ENCODE results near the gene UROC1.

The UROC1 gene

DNA sequence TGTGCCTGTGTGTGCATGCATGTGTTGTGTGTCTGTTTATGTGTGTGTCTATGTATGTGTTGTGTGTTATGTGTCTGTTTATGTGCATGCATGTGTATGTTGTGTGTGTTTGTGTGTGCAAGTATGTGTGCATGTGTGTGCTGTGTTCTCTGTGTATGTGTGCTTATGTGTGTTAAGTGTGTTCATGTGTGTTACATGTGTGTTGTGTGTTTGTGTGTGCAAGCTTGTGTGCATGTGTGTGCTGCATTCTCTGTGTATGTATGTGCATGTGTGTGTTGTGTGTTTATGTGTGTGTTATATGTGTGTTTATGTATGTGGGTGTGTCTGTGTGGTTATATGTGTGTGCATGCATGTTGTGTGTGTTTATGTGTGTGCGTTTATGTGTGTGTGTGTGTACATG is 14.9 kb downstream of the UROC1 start:
- TF ChIP-seq TAF1 (IDR thresholded peaks at IDR 0.05; ENCODE audit: borderline replicate concordance, insufficient read depth, low read length) (no peak), FOXP2 (optimal IDR thresholded peaks at IDR 0.05; ENCODE audit: borderline replicate concordance, extremely low read depth, extremely low read length, insufficient read depth) (no peak), POLR2AphosphoS5 (IDR thresholded peaks at IDR 0.05; ENCODE audit: low read depth, low read length) (no peak), SIN3A (IDR thresholded peaks at IDR 0.05; ENCODE audit: borderline replicate concordance, insufficient read depth, low read length) (no peak)

GRCh38 chr3:126501736-126502135 is 15.8 kb downstream of the UROC1 start:
- no peak for TF ChIP-seq FOXP2 (optimal IDR thresholded peaks at IDR 0.05; ENCODE audit: borderline replicate concordance, extremely low read depth, extremely low read length, insufficient read depth)
- no peak for TF ChIP-seq TAF1 (IDR thresholded peaks at IDR 0.05; ENCODE audit: borderline replicate concordance, insufficient read depth, low read length)
- no peak for TF ChIP-seq POLR2AphosphoS5 (IDR thresholded peaks at IDR 0.05; ENCODE audit: low read depth, low read length)
- TF ChIP-seq SIN3A (IDR thresholded peaks at IDR 0.05; ENCODE audit: borderline replicate concordance, insufficient read depth, low read length): no peak
- TF ChIP-seq, protein P1, sequence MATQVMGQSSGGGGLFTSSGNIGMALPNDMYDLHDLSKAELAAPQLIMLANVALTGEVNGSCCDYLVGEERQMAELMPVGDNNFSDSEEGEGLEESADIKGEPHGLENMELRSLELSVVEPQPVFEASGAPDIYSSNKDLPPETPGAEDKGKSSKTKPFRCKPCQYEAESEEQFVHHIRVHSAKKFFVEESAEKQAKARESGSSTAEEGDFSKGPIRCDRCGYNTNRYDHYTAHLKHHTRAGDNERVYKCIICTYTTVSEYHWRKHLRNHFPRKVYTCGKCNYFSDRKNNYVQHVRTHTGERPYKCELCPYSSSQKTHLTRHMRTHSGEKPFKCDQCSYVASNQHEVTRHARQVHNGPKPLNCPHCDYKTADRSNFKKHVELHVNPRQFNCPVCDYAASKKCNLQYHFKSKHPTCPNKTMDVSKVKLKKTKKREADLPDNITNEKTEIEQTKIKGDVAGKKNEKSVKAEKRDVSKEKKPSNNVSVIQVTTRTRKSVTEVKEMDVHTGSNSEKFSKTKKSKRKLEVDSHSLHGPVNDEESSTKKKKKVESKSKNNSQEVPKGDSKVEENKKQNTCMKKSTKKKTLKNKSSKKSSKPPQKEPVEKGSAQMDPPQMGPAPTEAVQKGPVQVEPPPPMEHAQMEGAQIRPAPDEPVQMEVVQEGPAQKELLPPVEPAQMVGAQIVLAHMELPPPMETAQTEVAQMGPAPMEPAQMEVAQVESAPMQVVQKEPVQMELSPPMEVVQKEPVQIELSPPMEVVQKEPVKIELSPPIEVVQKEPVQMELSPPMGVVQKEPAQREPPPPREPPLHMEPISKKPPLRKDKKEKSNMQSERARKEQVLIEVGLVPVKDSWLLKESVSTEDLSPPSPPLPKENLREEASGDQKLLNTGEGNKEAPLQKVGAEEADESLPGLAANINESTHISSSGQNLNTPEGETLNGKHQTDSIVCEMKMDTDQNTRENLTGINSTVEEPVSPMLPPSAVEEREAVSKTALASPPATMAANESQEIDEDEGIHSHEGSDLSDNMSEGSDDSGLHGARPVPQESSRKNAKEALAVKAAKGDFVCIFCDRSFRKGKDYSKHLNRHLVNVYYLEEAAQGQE (IDR thresholded peaks at IDR 0.05; ENCODE audit: insufficient read depth in 1 of 2, low read depth in 2 of 2, low read length in 2 of 2): no peak

GRCh38 chr3:126501054-126501453 is 16.5 kb downstream of the UROC1 start:
- TF ChIP-seq POLR2AphosphoS5 (IDR thresholded peaks at IDR 0.05; ENCODE audit: low read depth, low read length) (no peak), TAF1 (IDR thresholded peaks at IDR 0.05; ENCODE audit: borderline replicate concordance, insufficient read depth, low read length) (no peak), SIN3A (IDR thresholded peaks at IDR 0.05; ENCODE audit: borderline replicate concordance, insufficient read depth, low read length) (no peak), FOXP2 (optimal IDR thresholded peaks at IDR 0.05; ENCODE audit: borderline replicate concordance, extremely low read depth, extremely low read length, insufficient read depth) (no peak)
- TF ChIP-seq, protein P1 (IDR thresholded peaks at IDR 0.05; ENCODE audit: insufficient read depth in 1 of 2, low read depth in 2 of 2, low read length in 2 of 2): no peak

DNA sequence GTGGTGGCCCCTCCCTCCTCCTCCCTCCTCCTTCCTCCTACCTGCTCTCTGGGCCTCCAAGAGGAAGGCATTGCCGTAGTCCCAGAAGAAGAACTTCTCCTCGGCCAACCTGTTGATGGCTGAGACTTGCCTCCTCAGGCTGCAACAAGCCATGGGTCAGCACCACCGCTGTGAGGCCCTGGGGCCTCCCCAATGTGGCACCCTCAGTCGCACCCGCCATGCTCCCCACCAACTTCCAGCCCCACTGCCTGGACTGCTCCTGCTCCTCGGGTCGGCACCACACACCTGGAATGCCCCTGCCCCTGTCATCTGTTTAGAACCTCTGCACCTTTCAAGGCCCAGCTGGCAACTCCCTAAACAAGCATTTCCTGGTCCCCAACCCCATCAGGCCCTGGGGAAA is 17.6 kb downstream of the UROC1 start:
- no peak for TF ChIP-seq FOXP2 (optimal IDR thresholded peaks at IDR 0.05; ENCODE audit: borderline replicate concordance, extremely low read depth, extremely low read length, insufficient read depth)
- no peak for TF ChIP-seq POLR2AphosphoS5 (IDR thresholded peaks at IDR 0.05; ENCODE audit: low read depth, low read length)
- no peak for TF ChIP-seq SIN3A (IDR thresholded peaks at IDR 0.05; ENCODE audit: borderline replicate concordance, insufficient read depth, low read length)
- no peak for TF ChIP-seq TAF1 (IDR thresholded peaks at IDR 0.05; ENCODE audit: borderline replicate concordance, insufficient read depth, low read length)
- TF ChIP-seq, protein P1 (IDR thresholded peaks at IDR 0.05; ENCODE audit: insufficient read depth in 1 of 2, low read depth in 2 of 2, low read length in 2 of 2): no peak

DNA sequence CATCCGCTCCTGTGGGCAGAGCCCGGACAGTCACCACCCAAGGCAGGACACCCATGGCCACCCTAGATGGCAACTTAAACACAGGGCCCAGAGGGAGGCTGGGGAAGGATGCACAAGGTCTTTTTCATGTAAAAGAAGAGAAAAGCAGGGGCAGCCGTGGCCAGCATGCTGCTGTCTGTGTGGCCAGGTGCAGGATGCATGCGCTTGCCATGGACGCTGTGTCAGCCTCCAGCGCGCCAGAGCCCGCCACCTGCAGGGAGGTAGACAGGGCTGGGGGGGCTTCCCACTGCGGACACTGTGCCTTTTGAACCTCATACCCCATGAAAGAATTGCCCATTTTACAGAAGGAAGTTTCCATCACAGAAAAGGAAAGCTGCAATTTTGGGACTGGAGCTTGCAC is 18.2 kb downstream of the UROC1 start:
- no peak for TF ChIP-seq FOXP2 (optimal IDR thresholded peaks at IDR 0.05; ENCODE audit: borderline replicate concordance, extremely low read depth, extremely low read length, insufficient read depth)
- TF ChIP-seq SIN3A (IDR thresholded peaks at IDR 0.05; ENCODE audit: borderline replicate concordance, insufficient read depth, low read length): no peak
- no peak for TF ChIP-seq POLR2AphosphoS5 (IDR thresholded peaks at IDR 0.05; ENCODE audit: low read depth, low read length)
- TF ChIP-seq, protein P1 (IDR thresholded peaks at IDR 0.05; ENCODE audit: insufficient read depth in 1 of 2, low read depth in 2 of 2, low read length in 2 of 2): no peak
- TF ChIP-seq TAF1 (IDR thresholded peaks at IDR 0.05; ENCODE audit: borderline replicate concordance, insufficient read depth, low read length): no peak

Measured in PFSK-1 (cell line).